Panc1 (cell line): ENCODE measurements around the gene CLDN16. TPM values are rescaled to one million over a fixed set of nuclear protein-coding genes. Genes with fewer than 3 reads are reported as not detected.

Experiments used
- ATAC-seq: fragments of 200-7000 bp; cut with Tn5 transposase; 2 replicates; pipeline ENCODE4 v1.9.1; 2020; ENCODE audit warnings: mild to moderate bottlenecking, moderate library complexity
- BruUV-seq: library from RNA; stranded (reverse); fragments of 400-500 nt; replicated peaks from 2 replicates; lab custom pipeline; 2021; lab: Mats Ljungman, UMichigan
- CTCF ChIA-PET: fragments of 300-600 bp; sonication (Branson Sonifier 250); formaldehyde crosslinking; loops from one replicate; lab custom pipeline; 2022; ENCODE audit warnings: antibody characterized with exemption; lab: Charles Lee
- POLR2A ChIA-PET: fragments of 300-600 bp; sonication (Branson Sonifier 250); formaldehyde crosslinking; loops from one replicate; lab custom pipeline; 2022; ENCODE audit warnings: antibody characterized with exemption; lab: Charles Lee
- DNase-seq: peaks from one replicate; pipeline ENCODE4 v3.0.0-alpha.2; 2010; ENCODE audit warnings: low read depth, low spot score
- H3K27ac ChIP-seq: 2 replicates; pipeline ENCODE4 v1.5.1; 2011; ENCODE audit warnings: mild to moderate bottlenecking, low read length, inconsistent platforms
- H3K27me3 ChIP-seq: fragments of 200-500 bp; sonication (Bioruptor generic); 2 replicates; pipeline ENCODE4 v1.6.0; 2014; ENCODE audit warnings: low read length, inconsistent platforms; ENCODE audit not compliant: control insufficient read depth, insufficient read depth
- H3K36me3 ChIP-seq: fragments of 200-500 bp; sonication (Bioruptor generic); 2 replicates; pipeline ENCODE4 v1.5.1; 2014; ENCODE audit warnings: inconsistent platforms, mild to moderate bottlenecking, low read length, moderate library complexity; ENCODE audit not compliant: control insufficient read depth, insufficient read depth
- H3K4me1 ChIP-seq: 2 replicates; pipeline ENCODE4 v1.5.1; 2011; ENCODE audit warnings: inconsistent platforms, mild to moderate bottlenecking, low read length, moderate library complexity; ENCODE audit not compliant: control insufficient read depth, insufficient read depth
- H3K4me3 ChIP-seq, 2 experiments: 2 replicates each; pipeline ENCODE4 v1.5.1; 2011 to 2012; ENCODE audit warnings: low read depth in 2 of 2, low read length in 2 of 2, mild to moderate bottlenecking in 2 of 2, inconsistent platforms in 1 of 2, moderate library complexity in 1 of 2
- H3K9me3 ChIP-seq: fragments of 200-500 bp; sonication (Bioruptor generic); 2 replicates; pipeline ENCODE4 v1.5.1; 2014; ENCODE audit warnings: low read depth, mild to moderate bottlenecking, inconsistent platforms, low read length, moderate library complexity; ENCODE audit not compliant: control insufficient read depth, insufficient read depth
- CTCF ChIP-seq: fragments of 450-650 bp; IDR thresholded peaks from 2 replicates; pipeline ENCODE4 v1.5.1; 2017; ENCODE audit warnings: mild to moderate bottlenecking
- POLR2AphosphoS5 ChIP-seq: IDR thresholded peaks from 2 replicates; pipeline ENCODE4 v1.6.1; 2012; ENCODE audit warnings: mild to moderate bottlenecking, low read depth, low read length, moderate library complexity
- SIN3A ChIP-seq: IDR thresholded peaks from 2 replicates; pipeline ENCODE4 v1.6.1; 2012; ENCODE audit warnings: low read depth, mild to moderate bottlenecking, low read length, moderate library complexity, borderline replicate concordance; ENCODE audit not compliant: insufficient read depth
- TCF7L2 ChIP-seq: IDR thresholded peaks from 2 replicates; pipeline ENCODE4 v1.6.1; 2011; ENCODE audit warnings: mild to moderate bottlenecking, low read depth, low read length, inconsistent platforms
- in situ Hi-C: cut with HindIII; loops from 2 replicates; pipeline ENCODE4 v1.10.0; 2016; ENCODE audit warnings: low sequenced_read_pairs, low pct_unique_long_range_greater_than_20kb
- intact Hi-C: fragments of 100-400 bp; cut with micrococcal nuclease; formaldehyde crosslinking; loops from one replicate; pipeline ENCODE4 v1.10.0; 2022; ENCODE audit not compliant: unreplicated experiment
- total RNA-seq: library from RNA; stranded (reverse); gene quantifications from one replicate; pipeline ENCODE4 v1.2.1, GENCODE V29; 2021; ENCODE audit not compliant: unreplicated experiment
- TF ChIP-seq, protein P1 (sequence below), 2 experiments: IDR thresholded peaks; 2 replicates each; pipeline ENCODE4 v1.6.1; 2011 to 2012; ENCODE audit warnings: low read depth in 2 of 2, control low read depth in 1 of 2, low read length in 1 of 2, mild to moderate bottlenecking in 1 of 2, moderate library complexity in 1 of 2; ENCODE audit not compliant: insufficient read depth in 1 of 2

Gene CLDN16
- total RNA-seq, 1 experiment from 2014 or later: not detected

DNA sequence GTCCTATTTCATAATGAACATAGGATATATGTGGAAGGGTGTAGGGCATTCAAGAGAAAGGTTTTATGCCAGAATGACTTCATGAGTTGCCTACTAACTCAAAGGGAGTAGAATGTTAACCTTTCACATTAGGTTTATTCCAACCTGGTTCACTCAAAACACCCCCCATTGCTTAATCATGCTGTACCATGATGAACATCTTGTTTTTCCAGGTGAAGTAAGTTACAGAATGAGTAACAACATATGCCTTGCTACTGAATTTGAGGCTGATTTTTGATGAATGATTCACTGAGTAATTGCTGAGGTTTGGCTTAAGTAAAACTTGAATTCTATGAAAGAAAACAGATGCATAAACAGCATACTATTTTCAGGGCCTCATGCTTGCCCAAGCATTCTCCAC, 5.9 kb upstream of the CLDN16 start:
- H3K27ac ChIP-seq: no peak overlapping the region
- intact Hi-C loops: loop anchor here (5.0 to 10.0 kb wide), 2 partner anchors 155 to 313 kb away; no protein-coding TSS in a partner anchor
- in situ Hi-C loops: no loop called here
- TF ChIP-seq CTCF (no peak), POLR2AphosphoS5 (no peak), TCF7L2 (no peak), SIN3A (no peak)
- TF ChIP-seq, protein P1, sequence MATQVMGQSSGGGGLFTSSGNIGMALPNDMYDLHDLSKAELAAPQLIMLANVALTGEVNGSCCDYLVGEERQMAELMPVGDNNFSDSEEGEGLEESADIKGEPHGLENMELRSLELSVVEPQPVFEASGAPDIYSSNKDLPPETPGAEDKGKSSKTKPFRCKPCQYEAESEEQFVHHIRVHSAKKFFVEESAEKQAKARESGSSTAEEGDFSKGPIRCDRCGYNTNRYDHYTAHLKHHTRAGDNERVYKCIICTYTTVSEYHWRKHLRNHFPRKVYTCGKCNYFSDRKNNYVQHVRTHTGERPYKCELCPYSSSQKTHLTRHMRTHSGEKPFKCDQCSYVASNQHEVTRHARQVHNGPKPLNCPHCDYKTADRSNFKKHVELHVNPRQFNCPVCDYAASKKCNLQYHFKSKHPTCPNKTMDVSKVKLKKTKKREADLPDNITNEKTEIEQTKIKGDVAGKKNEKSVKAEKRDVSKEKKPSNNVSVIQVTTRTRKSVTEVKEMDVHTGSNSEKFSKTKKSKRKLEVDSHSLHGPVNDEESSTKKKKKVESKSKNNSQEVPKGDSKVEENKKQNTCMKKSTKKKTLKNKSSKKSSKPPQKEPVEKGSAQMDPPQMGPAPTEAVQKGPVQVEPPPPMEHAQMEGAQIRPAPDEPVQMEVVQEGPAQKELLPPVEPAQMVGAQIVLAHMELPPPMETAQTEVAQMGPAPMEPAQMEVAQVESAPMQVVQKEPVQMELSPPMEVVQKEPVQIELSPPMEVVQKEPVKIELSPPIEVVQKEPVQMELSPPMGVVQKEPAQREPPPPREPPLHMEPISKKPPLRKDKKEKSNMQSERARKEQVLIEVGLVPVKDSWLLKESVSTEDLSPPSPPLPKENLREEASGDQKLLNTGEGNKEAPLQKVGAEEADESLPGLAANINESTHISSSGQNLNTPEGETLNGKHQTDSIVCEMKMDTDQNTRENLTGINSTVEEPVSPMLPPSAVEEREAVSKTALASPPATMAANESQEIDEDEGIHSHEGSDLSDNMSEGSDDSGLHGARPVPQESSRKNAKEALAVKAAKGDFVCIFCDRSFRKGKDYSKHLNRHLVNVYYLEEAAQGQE (IDR thresholded peaks at IDR 0.05; ENCODE audit: insufficient read depth in 1 of 2, low read depth in 2 of 2, low read length in 1 of 2): no peak
- H3K27me3 ChIP-seq: no peaks in the 10 kb centered on the region
- DNase-seq (no peak), ATAC-seq (no peak)
- BruUV-seq: no TSS peak
- CTCF ChIA-PET: no interaction called here
- POLR2A ChIA-PET: no interaction called here
- H3K9me3 ChIP-seq: no peaks in the 10 kb centered on the region
- no peaks in the 10 kb centered on the region for H3K36me3 ChIP-seq
- no peak overlapping the region for H3K4me3 ChIP-seq
- 0 out of 2 replicates have a peak, but pooled peaks cover 3% of the 10 kb centered on the region for H3K4me1 ChIP-seq

GRCh38 chr3:190384309-190384756, 3.6 kb upstream of the CLDN16 start:
- ChIA-PET CTCF (interaction anchor here (0.6 to 1.4 kb wide), 4 partner anchors 41 to 245 kb away, joined by 3 to 7 read pairs (median 6); partner anchors contain the start of gene CLDN1), POLR2A (no interaction called here)
- H3K27ac ChIP-seq: peak overlapping the region; percentile 40; the same call in 1 of the 2 replicates
- in situ Hi-C loops (no loop called here), intact Hi-C loops (loop anchor here (5.0 to 10.0 kb wide), 2 partner anchors 157 to 310 kb away; no protein-coding TSS in a partner anchor)
- ATAC-seq (peak; percentile 91), DNase-seq (peak; percentile 84)
- 0 out of 2 replicates have a peak, but pooled peaks cover 3% of the 10 kb centered on the region for H3K4me1 ChIP-seq
- no peaks in the 10 kb centered on the region for H3K36me3 ChIP-seq
- H3K9me3 ChIP-seq: no peaks in the 10 kb centered on the region
- no TSS peak for BruUV-seq
- TF ChIP-seq TCF7L2: no peak
- no peak for TF ChIP-seq SIN3A
- TF ChIP-seq, protein P1 (IDR thresholded peaks at IDR 0.05; ENCODE audit: insufficient read depth in 1 of 2, low read depth in 2 of 2, low read length in 1 of 2): no peak
- no peak for TF ChIP-seq POLR2AphosphoS5
- peak; percentile 89 for TF ChIP-seq CTCF
- H3K27me3 ChIP-seq: no peaks in the 10 kb centered on the region
- H3K4me3 ChIP-seq: no peak overlapping the region
